ENCODE measurements around the gene HRH4. TPM values are rescaled to one million over a fixed set of nuclear protein-coding genes. Genes with fewer than 3 reads are reported as not detected.
A peak's percentile ranks its signal among the peaks of the same experiment; 100 is the strongest.

Gene HRH4
- total and polyA plus RNA-seq, 2 of the 13 experiments (the other 11 are each of a cell fraction or from before 2014, with no cell fraction given), result not detected

- TF ChIP-seq, protein P1, sequence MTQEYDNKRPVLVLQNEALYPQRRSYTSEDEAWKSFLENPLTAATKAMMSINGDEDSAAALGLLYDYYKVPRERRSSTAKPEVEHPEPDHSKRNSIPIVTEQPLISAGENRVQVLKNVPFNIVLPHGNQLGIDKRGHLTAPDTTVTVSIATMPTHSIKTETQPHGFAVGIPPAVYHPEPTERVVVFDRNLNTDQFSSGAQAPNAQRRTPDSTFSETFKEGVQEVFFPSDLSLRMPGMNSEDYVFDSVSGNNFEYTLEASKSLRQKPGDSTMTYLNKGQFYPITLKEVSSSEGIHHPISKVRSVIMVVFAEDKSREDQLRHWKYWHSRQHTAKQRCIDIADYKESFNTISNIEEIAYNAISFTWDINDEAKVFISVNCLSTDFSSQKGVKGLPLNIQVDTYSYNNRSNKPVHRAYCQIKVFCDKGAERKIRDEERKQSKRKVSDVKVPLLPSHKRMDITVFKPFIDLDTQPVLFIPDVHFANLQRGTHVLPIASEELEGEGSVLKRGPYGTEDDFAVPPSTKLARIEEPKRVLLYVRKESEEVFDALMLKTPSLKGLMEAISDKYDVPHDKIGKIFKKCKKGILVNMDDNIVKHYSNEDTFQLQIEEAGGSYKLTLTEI (CRISPR knock-in tag; conservative IDR thresholded peaks at IDR 0.05), result no peak
- TF ChIP-seq ZKSCAN8 (CRISPR knock-in tag; IDR thresholded peaks at IDR 0.05; ENCODE audit: borderline replicate concordance) (no peak), IKZF4 (CRISPR knock-in tag; IDR thresholded peaks at IDR 0.05; ENCODE audit: borderline replicate concordance, low read depth, not compliant biosample characterization) (no peak), RFXANK (CRISPR knock-in tag; IDR thresholded peaks at IDR 0.05) (no peak), ZNF18 (CRISPR knock-in tag; IDR thresholded peaks at IDR 0.05; ENCODE audit: insufficient replicate concordance) (peak; percentile 45), ZNF205 (CRISPR knock-in tag; IDR thresholded peaks at IDR 0.05) (no peak), GABPA (IDR thresholded peaks at IDR 0.05; ENCODE audit: low read depth, low read length) (peak; percentile 99), GABPA (CRISPR knock-in tag; IDR thresholded peaks at IDR 0.05; ENCODE audit: low read depth) (peak; percentile 90), PLSCR1 (CRISPR knock-in tag; IDR thresholded peaks at IDR 0.05; ENCODE audit: borderline replicate concordance) (no peak), ZNF678 (CRISPR knock-in tag; IDR thresholded peaks at IDR 0.05) (peak; percentile 43; the same call in 1 of the 2 replicates), POLR2G (IDR thresholded peaks at IDR 0.05; ENCODE audit: low read depth, low read length) (peak; percentile 74), MAFG (CRISPR knock-in tag; IDR thresholded peaks at IDR 0.05) (no peak), MBNL3 (CRISPR knock-in tag; conservative IDR thresholded peaks at IDR 0.05) (no peak), ZNF670 (CRISPR knock-in tag; IDR thresholded peaks at IDR 0.05; ENCODE audit: borderline replicate concordance) (no peak), CREB1 (IDR thresholded peaks at IDR 0.05) (no peak), CREB1 (CRISPR knock-in tag; IDR thresholded peaks at IDR 0.05) (no peak)
- TF ChIP-seq, protein P2, sequence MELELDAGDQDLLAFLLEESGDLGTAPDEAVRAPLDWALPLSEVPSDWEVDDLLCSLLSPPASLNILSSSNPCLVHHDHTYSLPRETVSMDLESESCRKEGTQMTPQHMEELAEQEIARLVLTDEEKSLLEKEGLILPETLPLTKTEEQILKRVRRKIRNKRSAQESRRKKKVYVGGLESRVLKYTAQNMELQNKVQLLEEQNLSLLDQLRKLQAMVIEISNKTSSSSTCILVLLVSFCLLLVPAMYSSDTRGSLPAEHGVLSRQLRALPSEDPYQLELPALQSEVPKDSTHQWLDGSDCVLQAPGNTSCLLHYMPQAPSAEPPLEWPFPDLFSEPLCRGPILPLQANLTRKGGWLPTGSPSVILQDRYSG (CRISPR knock-in tag; IDR thresholded peaks at IDR 0.05), result no peak
- TF ChIP-seq, protein P3, sequence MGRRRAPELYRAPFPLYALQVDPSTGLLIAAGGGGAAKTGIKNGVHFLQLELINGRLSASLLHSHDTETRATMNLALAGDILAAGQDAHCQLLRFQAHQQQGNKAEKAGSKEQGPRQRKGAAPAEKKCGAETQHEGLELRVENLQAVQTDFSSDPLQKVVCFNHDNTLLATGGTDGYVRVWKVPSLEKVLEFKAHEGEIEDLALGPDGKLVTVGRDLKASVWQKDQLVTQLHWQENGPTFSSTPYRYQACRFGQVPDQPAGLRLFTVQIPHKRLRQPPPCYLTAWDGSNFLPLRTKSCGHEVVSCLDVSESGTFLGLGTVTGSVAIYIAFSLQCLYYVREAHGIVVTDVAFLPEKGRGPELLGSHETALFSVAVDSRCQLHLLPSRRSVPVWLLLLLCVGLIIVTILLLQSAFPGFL (CRISPR knock-in tag; IDR thresholded peaks at IDR 0.05), result no peak
- TF ChIP-seq, protein P4, sequence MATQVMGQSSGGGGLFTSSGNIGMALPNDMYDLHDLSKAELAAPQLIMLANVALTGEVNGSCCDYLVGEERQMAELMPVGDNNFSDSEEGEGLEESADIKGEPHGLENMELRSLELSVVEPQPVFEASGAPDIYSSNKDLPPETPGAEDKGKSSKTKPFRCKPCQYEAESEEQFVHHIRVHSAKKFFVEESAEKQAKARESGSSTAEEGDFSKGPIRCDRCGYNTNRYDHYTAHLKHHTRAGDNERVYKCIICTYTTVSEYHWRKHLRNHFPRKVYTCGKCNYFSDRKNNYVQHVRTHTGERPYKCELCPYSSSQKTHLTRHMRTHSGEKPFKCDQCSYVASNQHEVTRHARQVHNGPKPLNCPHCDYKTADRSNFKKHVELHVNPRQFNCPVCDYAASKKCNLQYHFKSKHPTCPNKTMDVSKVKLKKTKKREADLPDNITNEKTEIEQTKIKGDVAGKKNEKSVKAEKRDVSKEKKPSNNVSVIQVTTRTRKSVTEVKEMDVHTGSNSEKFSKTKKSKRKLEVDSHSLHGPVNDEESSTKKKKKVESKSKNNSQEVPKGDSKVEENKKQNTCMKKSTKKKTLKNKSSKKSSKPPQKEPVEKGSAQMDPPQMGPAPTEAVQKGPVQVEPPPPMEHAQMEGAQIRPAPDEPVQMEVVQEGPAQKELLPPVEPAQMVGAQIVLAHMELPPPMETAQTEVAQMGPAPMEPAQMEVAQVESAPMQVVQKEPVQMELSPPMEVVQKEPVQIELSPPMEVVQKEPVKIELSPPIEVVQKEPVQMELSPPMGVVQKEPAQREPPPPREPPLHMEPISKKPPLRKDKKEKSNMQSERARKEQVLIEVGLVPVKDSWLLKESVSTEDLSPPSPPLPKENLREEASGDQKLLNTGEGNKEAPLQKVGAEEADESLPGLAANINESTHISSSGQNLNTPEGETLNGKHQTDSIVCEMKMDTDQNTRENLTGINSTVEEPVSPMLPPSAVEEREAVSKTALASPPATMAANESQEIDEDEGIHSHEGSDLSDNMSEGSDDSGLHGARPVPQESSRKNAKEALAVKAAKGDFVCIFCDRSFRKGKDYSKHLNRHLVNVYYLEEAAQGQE (IDR thresholded peaks at IDR 0.05; ENCODE audit: borderline replicate concordance in 1 of 2, low read depth in 1 of 2, low read length in 2 of 2), result no peak
Observed at GRCh38 chr18:24426398-24427294, 33.8 kb upstream of the HRH4 start, which contains the start of gene IMPACT (continued).
